Measurements from ENCODE around the gene GIGYF1. TPM values are rescaled to one million over a fixed set of nuclear protein-coding genes. Genes with fewer than 3 reads are reported as not detected.

GIGYF1 gene
- total and polyA plus RNA-seq, 2 donors (not counting 3 experiments of a cell fraction or from before 2014, with no cell fraction given), result 13.6 to 46.3 TPM

DNA sequence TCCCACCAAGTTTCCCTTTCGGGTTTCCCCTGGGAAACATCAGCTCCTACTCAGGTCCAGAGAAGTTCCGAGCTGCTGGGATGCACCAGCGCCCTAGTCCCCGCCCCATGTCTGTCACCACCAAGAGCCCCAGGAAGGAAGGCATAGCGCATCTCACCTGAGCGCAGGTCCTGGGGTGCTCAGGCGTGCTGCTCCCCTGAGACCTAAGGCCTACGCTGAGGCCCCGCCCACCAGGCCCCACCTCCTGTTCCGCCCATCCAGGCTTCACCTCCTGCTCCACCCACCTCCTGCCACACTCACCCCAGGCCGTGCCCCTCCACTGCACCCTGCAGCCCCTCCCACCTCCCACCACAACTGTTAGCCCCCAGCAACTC lies 51.5 kb downstream of the GIGYF1 start:
- POLR2A ChIA-PET, result no interaction called here
- dilution Hi-C loops (cut with MboI; ENCODE audit: extremely low pct_ligation_motif_present, low sequenced_read_pairs), result no loop called here
- no peak for FAIRE-seq

More for the DNA sequence above, 51.5 kb downstream of the GIGYF1 start:
- Histone ChIP-seq H4K20me1 (replicated peaks; ENCODE audit: control insufficient read depth, extremely low read depth, insufficient read depth, low read length) (no peaks in the 10 kb centered on the region), H3K36me3 (ENCODE audit: control insufficient read depth in 2 of 2, extremely low read depth in 1 of 2, insufficient read depth in 2 of 2, low read length in 2 of 2) (no peaks in the 10 kb centered on the region), H3K27ac (ENCODE audit: insufficient read depth, low read depth, low read length) (no peak overlapping the region), H3K4me2 (ENCODE audit: insufficient read depth, low read length) (no peak overlapping the region), H3K79me2 (ENCODE audit: control insufficient read depth, insufficient read depth, low read length) (no peaks in the 10 kb centered on the region), H2AFZ (ENCODE audit: low read depth, low read length) (no peak overlapping the region), H3K4me3 (replicated peaks in 1 of 3; ENCODE audit: insufficient read depth in 1 of 3, low read depth in 1 of 3, low read length in 3 of 3) (no peak overlapping the region), H3K9ac (replicated peaks; ENCODE audit: extremely low read depth, insufficient read depth, low read length) (no peak overlapping the region), H3K9me3 (replicated peaks; ENCODE audit: control insufficient read depth, insufficient read depth, low read length) (no peaks in the 10 kb centered on the region), H3K9me1 (replicated peaks; ENCODE audit: control insufficient read depth, extremely low read depth, insufficient read depth, low read length) (no peaks in the 10 kb centered on the region), H3K27me3 (ENCODE audit: control insufficient read depth in 2 of 2, insufficient read depth in 2 of 2, low read length in 2 of 2) (no peaks in the 10 kb centered on the region), H3K4me1 (ENCODE audit: control insufficient read depth, extremely low read depth, insufficient read depth, low read length) (no peaks in the 10 kb centered on the region)
- CTCF ChIA-PET, result no interaction called here
- intact Hi-C loops (cut with micrococcal nuclease), result no loop called here
- no TSS peak for BruUV-seq (replicated peaks)
- DNase-seq (ENCODE audit: low read depth, low spot score), result no peak
- no peak for TF ChIP-seq POLR2A (IDR thresholded peaks at IDR 0.05; ENCODE audit: low read depth, low read length)
- TF ChIP-seq GATA2 (IDR thresholded peaks at IDR 0.05; ENCODE audit: insufficient read depth, insufficient read length, low read depth, low read length), result no peak
- TF ChIP-seq, protein P1, sequence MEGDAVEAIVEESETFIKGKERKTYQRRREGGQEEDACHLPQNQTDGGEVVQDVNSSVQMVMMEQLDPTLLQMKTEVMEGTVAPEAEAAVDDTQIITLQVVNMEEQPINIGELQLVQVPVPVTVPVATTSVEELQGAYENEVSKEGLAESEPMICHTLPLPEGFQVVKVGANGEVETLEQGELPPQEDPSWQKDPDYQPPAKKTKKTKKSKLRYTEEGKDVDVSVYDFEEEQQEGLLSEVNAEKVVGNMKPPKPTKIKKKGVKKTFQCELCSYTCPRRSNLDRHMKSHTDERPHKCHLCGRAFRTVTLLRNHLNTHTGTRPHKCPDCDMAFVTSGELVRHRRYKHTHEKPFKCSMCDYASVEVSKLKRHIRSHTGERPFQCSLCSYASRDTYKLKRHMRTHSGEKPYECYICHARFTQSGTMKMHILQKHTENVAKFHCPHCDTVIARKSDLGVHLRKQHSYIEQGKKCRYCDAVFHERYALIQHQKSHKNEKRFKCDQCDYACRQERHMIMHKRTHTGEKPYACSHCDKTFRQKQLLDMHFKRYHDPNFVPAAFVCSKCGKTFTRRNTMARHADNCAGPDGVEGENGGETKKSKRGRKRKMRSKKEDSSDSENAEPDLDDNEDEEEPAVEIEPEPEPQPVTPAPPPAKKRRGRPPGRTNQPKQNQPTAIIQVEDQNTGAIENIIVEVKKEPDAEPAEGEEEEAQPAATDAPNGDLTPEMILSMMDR (IDR thresholded peaks at IDR 0.05; ENCODE audit: extremely low read depth in 1 of 2, insufficient read depth in 1 of 2, low read depth in 1 of 2, low read length in 2 of 2), result no peak
- no peak for TF ChIP-seq JUN (IDR thresholded peaks at IDR 0.05; ENCODE audit: borderline replicate concordance, insufficient read depth, insufficient read length, low read depth)
- no peak for TF ChIP-seq MYC (IDR thresholded peaks at IDR 0.05; ENCODE audit: low read depth, low read length)
- TF ChIP-seq MAX (IDR thresholded peaks at IDR 0.05; ENCODE audit: insufficient read depth, insufficient read length), result no peak
- TF ChIP-seq FOS (IDR thresholded peaks at IDR 0.05; ENCODE audit: borderline replicate concordance, insufficient read depth, low read length), result no peak
- TF ChIP-seq EZH2 (IDR thresholded peaks at IDR 0.05; ENCODE audit: borderline replicate concordance, low read depth, low read length, severe bottlenecking), result no peak

All from endothelial cell of umbilical vein (primary cell).